Naive B cell (primary cell): ENCODE results near the gene CCDC88B. TPM values are rescaled to one million over a fixed set of nuclear protein-coding genes. Genes with fewer than 3 reads are reported as not detected.
"Not testable (repeated sequence)": the region's sequence is repeated elsewhere in the genome, so short reads cannot be mapped to it uniquely, and the experiment has no call there.

Source experiments
- ATAC-seq, 2 donors: fragments of 150-1000 bp; cut with Tn5 transposase; 2 replicates each; pipeline ENCODE4 v1.10.0; 2021; ENCODE audit warnings: low read depth in 2 of 2, mild to moderate bottlenecking in 2 of 2, moderate library complexity in 2 of 2
- DNase-seq: peaks from one replicate; pipeline ENCODE4 v3.0.0; 2022
- H3K27ac Mint-ChIP-seq, 6 donors: one replicate each; pipeline ENCODE4 v1.8.0; 2020 to 2022; ENCODE audit warnings: mild to moderate bottlenecking in 6 of 6, mixed read lengths in 6 of 6, moderate library complexity in 5 of 6, inconsistent platforms in 2 of 6
- H3K27me3 Mint-ChIP-seq, 3 donors: one replicate each; pipeline ENCODE4 v1.8.0; 2021 to 2022; ENCODE audit warnings: mixed read lengths in 3 of 3, mild to moderate bottlenecking in 1 of 3
- H3K36me3 Mint-ChIP-seq, 2 donors: one replicate each; pipeline ENCODE4 v1.8.0; 2020 to 2022; ENCODE audit warnings: mixed read lengths in 2 of 2, inconsistent platforms in 1 of 2, mild to moderate bottlenecking in 1 of 2
- H3K4me1 Mint-ChIP-seq, 3 donors: one replicate each; pipeline ENCODE4 v1.8.0; 2020 to 2022; ENCODE audit warnings: mixed read lengths in 3 of 3, inconsistent platforms in 1 of 3, mild to moderate bottlenecking in 1 of 3, moderate library complexity in 1 of 3
- H3K4me3 Mint-ChIP-seq, 8 donors: one replicate each; pipeline ENCODE4 v1.8.0; 2020 to 2022; ENCODE audit warnings: mild to moderate bottlenecking in 8 of 8, mixed read lengths in 8 of 8, moderate library complexity in 8 of 8, inconsistent platforms in 2 of 8
- H3K9me3 Mint-ChIP-seq, 7 donors: one replicate each; pipeline ENCODE4 v1.8.0; 2020 to 2022; ENCODE audit warnings: mixed read lengths in 7 of 7, mild to moderate bottlenecking in 5 of 7, inconsistent platforms in 2 of 7, moderate library complexity in 1 of 7
- polyA plus RNA-seq, 6 donors: library from polyadenylated mRNA; unstranded; fragments of 300-500 nt; fragmentation: Illumina TruSeq; gene quantifications; one replicate each; pipeline ENCODE4 v1.2.3, GENCODE V29; 2021; ENCODE audit warnings: low read depth in 6 of 6

CCDC88B gene
- polyA plus RNA-seq, 6 donors from 2014 or later, result 9.3 to 73.0 (median 19.4) TPM

GRCh38 chr11:64307795-64308194, 32.2 kb upstream of the CCDC88B start:
- not testable (repeated sequence) for ATAC-seq, H3K9me3 Mint-ChIP-seq

GRCh38 chr11:64312947-64313346, 27.1 kb upstream of the CCDC88B start:
- Mint-ChIP-seq H3K36me3 (peaks cover 0 to 6% of the 10 kb centered on the region in 2 donors), H3K4me3 (peak overlapping the region in 1 of 8 donors; percentile 35), H3K27me3 (no peaks in the 10 kb centered on the region), H3K4me1 (peaks cover 17 to 38% (median 36%) of the 10 kb centered on the region in 3 donors), H3K27ac (peak overlapping the region; percentile 4 to 93 (median 72)), H3K9me3 (no peaks in the 10 kb centered on the region)
- ATAC-seq, result no peak
- DNase-seq, result no peak

More at GRCh38 chr11:64307795-64308194, 32.2 kb upstream of the CCDC88B start:
- H3K27me3 Mint-ChIP-seq, H3K36me3 Mint-ChIP-seq, DNase-seq: not testable (repeated sequence)
- peak overlapping the region in 2 of 6 donors; percentile 18 to 35 for H3K27ac Mint-ChIP-seq
- peak overlapping the region in 6 of 8 donors; percentile 16 to 97 (median 37) for H3K4me3 Mint-ChIP-seq
- peaks cover 15 to 38% (median 35%) of the 10 kb centered on the region in 3 donors for H3K4me1 Mint-ChIP-seq

GRCh38 chr11:64313491-64314145, 26.4 kb upstream of the CCDC88B start:
- Mint-ChIP-seq H3K36me3 (peaks cover 0 to 6% of the 10 kb centered on the region in 2 donors), H3K27me3 (no peaks in the 10 kb centered on the region), H3K4me1 (peaks cover 20 to 43% (median 41%) of the 10 kb centered on the region in 3 donors), H3K4me3 (no peak overlapping the region), H3K27ac (peak overlapping the region in 2 of 6 donors; percentile 22 to 89), H3K9me3 (no peaks in the 10 kb centered on the region)
- DNase-seq (no peak), ATAC-seq (no peak)

GRCh38 chr11:64314146-64314804, 25.7 kb upstream of the CCDC88B start:
- Mint-ChIP-seq H3K4me3 (peak overlapping the region in 2 of 8 donors; percentile 16 to 20), H3K27ac (peak overlapping the region in 2 of 6 donors; percentile 11 to 29), H3K4me1 (peaks cover 26 to 47% (median 47%) of the 10 kb centered on the region in 3 donors), H3K36me3 (peaks cover 0 to 6% of the 10 kb centered on the region in 2 donors), H3K9me3 (no peaks in the 10 kb centered on the region), H3K27me3 (no peaks in the 10 kb centered on the region)
- DNase-seq (no peak), ATAC-seq (no peak)

GRCh38 chr11:64314805-64315561, 25.0 kb upstream of the CCDC88B start:
- peaks cover 31 to 54% (median 51%) of the 10 kb centered on the region in 3 donors for H3K4me1 Mint-ChIP-seq
- no peaks in the 10 kb centered on the region for H3K27me3 Mint-ChIP-seq
- H3K4me3 Mint-ChIP-seq, result peak overlapping the region in 5 of 8 donors; percentile 16 to 73 (median 33)
- peak overlapping the region in 2 of 6 donors; percentile 11 to 76 for H3K27ac Mint-ChIP-seq
- DNase-seq, result no peak
- peaks cover 0 to 6% of the 10 kb centered on the region in 2 donors for H3K36me3 Mint-ChIP-seq
- no peak for ATAC-seq
- no peaks in the 10 kb centered on the region for H3K9me3 Mint-ChIP-seq

GRCh38 chr11:64315667-64316526, 24.1 kb upstream of the CCDC88B start:
- Mint-ChIP-seq H3K36me3 (peaks cover 0 to 16% of the 10 kb centered on the region in 2 donors), H3K27ac (peak overlapping the region in 5 of 6 donors; percentile 99 to 100 (median 100)), H3K4me3 (peak overlapping the region; percentile 82 to 99 (median 95)), H3K4me1 (peaks cover 39 to 60% (median 55%) of the 10 kb centered on the region in 3 donors)
- not testable (repeated sequence) for ATAC-seq, DNase-seq, H3K9me3 Mint-ChIP-seq, H3K27me3 Mint-ChIP-seq

- no peak for DNase-seq
- peak; percentile 6 to 11 for ATAC-seq
Measured at GRCh38 chr11:64316672-64317324, 23.2 kb upstream of the CCDC88B start.

GRCh38 chr11:64317325-64317960, 22.6 kb upstream of the CCDC88B start, which contains the start of gene TRMT112:
TSS of gene TRMT112 (minus strand) at chr11:64317559. CDS start at chr11:64317526, 33 bp downstream.
- Mint-ChIP-seq H3K36me3 (peaks cover 0 to 22% of the 10 kb centered on the region in 2 donors), H3K4me1 (peaks cover 41 to 66% (median 56%) of the 10 kb centered on the region in 3 donors), H3K4me3 (peak within 1 kb of the TSS; percentile 82 to 99 (median 95)), H3K27me3 (no peaks in the 10 kb centered on the region), H3K9me3 (no peaks in the 10 kb centered on the region), H3K27ac (peak within 1 kb of the TSS; percentile 99 to 100 (median 100))
- DNase-seq, result peak; percentile 96
- ATAC-seq, result peak; percentile 72 to 73

More at GRCh38 chr11:64316672-64317324, 23.2 kb upstream of the CCDC88B start:
- H3K4me3 Mint-ChIP-seq, result peak overlapping the region; percentile 82 to 99 (median 95)
- no peaks in the 10 kb centered on the region for H3K9me3 Mint-ChIP-seq
- H3K27ac Mint-ChIP-seq, result peak overlapping the region; percentile 99 to 100 (median 100)
- peaks cover 42 to 67% (median 57%) of the 10 kb centered on the region in 3 donors for H3K4me1 Mint-ChIP-seq
- H3K27me3 Mint-ChIP-seq, result no peaks in the 10 kb centered on the region
- H3K36me3 Mint-ChIP-seq, result peaks cover 0 to 22% of the 10 kb centered on the region in 2 donors

- H3K27me3 Mint-ChIP-seq, result no peaks in the 10 kb centered on the region
- peak within 1 kb of the TSS; percentile 99 to 100 (median 100) for H3K27ac Mint-ChIP-seq
- H3K4me3 Mint-ChIP-seq, result peak within 1 kb of the TSS; percentile 82 to 99 (median 95)
- peaks cover 0 to 17% of the 10 kb centered on the region in 2 donors for H3K36me3 Mint-ChIP-seq
- DNase-seq, result peak; percentile 97
- H3K9me3 Mint-ChIP-seq, result no peaks in the 10 kb centered on the region
- H3K4me1 Mint-ChIP-seq, result peaks cover 34 to 59% (median 48%) of the 10 kb centered on the region in 3 donors
- ATAC-seq, result peak; percentile 73 to 76
Measured at GRCh38 chr11:64317961-64318765, 21.8 kb upstream of the CCDC88B start, which contains the start of gene PRDX5. TSS of gene PRDX5 (plus strand) at chr11:64318121. CDS start at chr11:64318216, 95 bp downstream.

GRCh38 chr11:64318766-64319761, 20.9 kb upstream of the CCDC88B start:
- peak overlapping the region; percentile 93 to 99 (median 96) for H3K27ac Mint-ChIP-seq
- ATAC-seq (no peak), DNase-seq (no peak)
- no peaks in the 10 kb centered on the region for H3K27me3 Mint-ChIP-seq
- no peaks in the 10 kb centered on the region for H3K9me3 Mint-ChIP-seq
- peaks cover 33 to 55% (median 48%) of the 10 kb centered on the region in 3 donors for H3K4me1 Mint-ChIP-seq
- H3K36me3 Mint-ChIP-seq, result peaks cover 0 to 16% of the 10 kb centered on the region in 2 donors
- peak overlapping the region; percentile 82 to 99 (median 95) for H3K4me3 Mint-ChIP-seq
